Effector memory CD8-positive, alpha-beta T cell (primary cell): Measurements from ENCODE around the gene FXYD6.
A peak's percentile ranks its signal among the peaks of the same experiment; 100 is the strongest.

Experiments used
- ATAC-seq: fragments of 150-1000 bp; cut with Tn5 transposase; replicated peaks from 2 replicates; pipeline ENCODE4 v1.10.0; 2021; ENCODE audit warnings: mild to moderate bottlenecking, moderate library complexity
- DNase-seq, 3 experiments: peaks; one replicate each; pipeline ENCODE4 v3.0.0; 2021
- H3K27ac Mint-ChIP-seq, 2 donors: one replicate each; pipeline ENCODE4 v1.8.0; 2022; ENCODE audit warnings: mild to moderate bottlenecking in 2 of 2, mixed read lengths in 2 of 2, moderate library complexity in 2 of 2
- H3K27me3 Mint-ChIP-seq, 2 donors: one replicate each; pipeline ENCODE4 v1.8.0; 2022; ENCODE audit warnings: mixed read lengths in 2 of 2
- H3K36me3 Mint-ChIP-seq: one replicate; pipeline ENCODE4 v1.8.0; 2022; ENCODE audit warnings: mild to moderate bottlenecking, moderate library complexity, mixed read lengths; ENCODE audit not compliant: insufficient read depth
- H3K4me1 Mint-ChIP-seq, 2 donors: one replicate each; pipeline ENCODE4 v1.8.0; 2022; ENCODE audit warnings: low read depth in 2 of 2, mixed read lengths in 2 of 2
- H3K4me3 Mint-ChIP-seq, 2 donors: one replicate each; pipeline ENCODE4 v1.8.0; 2022; ENCODE audit warnings: mild to moderate bottlenecking in 2 of 2, mixed read lengths in 2 of 2, moderate library complexity in 2 of 2
- H3K9me3 Mint-ChIP-seq, 2 donors: one replicate each; pipeline ENCODE4 v1.8.0; 2022; ENCODE audit warnings: mixed read lengths in 2 of 2

The FXYD6 gene

DNA sequence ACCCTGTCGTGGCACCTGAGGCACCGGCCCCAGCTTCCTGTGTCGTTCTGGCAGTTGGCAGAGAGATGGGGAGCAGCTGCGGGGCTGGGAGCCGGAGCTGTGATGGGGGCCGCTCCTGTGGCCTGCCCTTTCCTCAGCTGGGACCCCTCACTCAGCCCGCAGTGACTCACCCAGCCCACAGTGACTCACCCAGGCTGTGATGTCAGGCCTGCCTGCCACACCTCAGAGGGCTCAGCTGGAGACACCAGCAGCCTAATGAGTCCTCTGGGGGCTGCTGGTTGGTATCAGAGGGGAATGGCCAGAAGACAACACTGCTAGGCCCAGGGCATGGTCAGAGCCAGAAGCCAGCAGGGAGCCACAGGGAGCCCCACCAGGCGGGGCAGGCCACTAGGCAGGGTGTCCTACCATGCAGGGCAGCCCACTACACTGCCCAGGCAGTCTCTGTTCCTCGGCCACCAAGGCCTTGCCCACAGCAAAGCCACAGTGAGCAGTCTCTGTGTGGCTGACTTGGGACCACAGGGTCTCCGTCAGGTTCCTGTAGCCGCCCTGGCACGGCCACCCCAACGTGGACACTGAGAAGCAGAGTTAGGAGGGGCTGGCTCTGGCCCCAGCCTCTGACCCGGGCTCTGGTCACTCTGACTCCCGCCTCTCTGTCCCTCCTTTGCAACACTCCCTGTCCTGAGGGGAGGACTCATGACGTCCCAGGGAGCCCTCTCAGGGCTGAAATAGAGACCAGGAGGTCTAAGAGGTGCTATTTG, 47.7 kb downstream of the FXYD6 start:
- ATAC-seq: peak; percentile 95
- H3K9me3 Mint-ChIP-seq: no peaks in the 10 kb centered on the region
- H3K36me3 Mint-ChIP-seq: peaks cover 6% of the 10 kb centered on the region
- H3K4me1 Mint-ChIP-seq: peaks cover 36 to 54% of the 10 kb centered on the region in 2 donors
- H3K4me3 Mint-ChIP-seq: peak overlapping the region; percentile 62 to 78
- no peaks in the 10 kb centered on the region for H3K27me3 Mint-ChIP-seq
- H3K27ac Mint-ChIP-seq: peak overlapping the region; percentile 90 to 92
- peak; percentile 77 to 78 (median 77) for DNase-seq

DNA sequence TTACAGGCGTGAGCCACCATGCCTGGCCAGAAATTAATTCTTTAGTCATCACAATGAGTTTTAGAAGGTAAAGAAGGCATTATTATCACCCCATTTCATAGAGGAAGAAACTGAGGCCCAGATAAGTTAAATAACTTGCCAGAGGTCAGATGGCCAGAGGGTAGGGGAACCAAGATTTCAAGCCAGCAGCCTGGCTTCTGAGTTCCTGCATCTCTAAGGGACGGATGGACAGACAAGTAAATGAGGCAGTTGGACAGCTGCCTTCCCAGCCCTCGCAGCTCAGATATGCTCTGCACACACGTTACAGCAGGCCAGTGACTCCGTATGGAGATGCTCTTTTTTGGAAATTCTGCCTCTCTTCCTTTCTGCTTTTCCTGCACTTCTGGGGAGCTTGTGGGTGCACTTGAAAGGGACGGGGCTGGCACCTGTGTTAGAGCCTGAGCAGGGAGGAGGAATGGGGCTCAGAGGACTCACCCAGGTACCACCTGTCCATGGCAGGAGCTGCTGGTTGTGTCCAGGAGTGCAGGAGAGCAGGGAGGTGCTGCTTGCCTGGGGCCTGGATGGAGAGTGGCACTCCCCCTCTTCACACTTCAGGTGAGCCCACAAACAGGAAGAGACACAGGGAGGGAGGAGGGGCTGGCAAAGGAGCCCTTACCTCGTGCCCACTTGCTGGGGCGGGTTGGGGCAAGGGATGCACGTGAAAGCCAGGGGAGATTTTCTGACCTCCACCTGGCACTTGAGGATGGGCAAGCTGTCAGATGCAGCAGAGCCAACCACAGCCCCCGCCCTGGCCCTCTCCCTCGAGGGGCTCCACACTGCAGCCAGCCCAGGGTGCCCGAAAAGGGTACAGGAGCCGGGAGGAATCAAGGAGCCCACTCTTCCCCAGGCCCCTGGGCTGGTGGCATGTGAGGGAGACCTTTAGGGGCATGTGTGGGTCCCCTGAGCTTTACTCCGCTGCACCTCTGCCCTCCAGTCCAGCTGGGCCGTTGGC, 48.6 kb downstream of the FXYD6 start:
- Mint-ChIP-seq H3K27me3 (no peaks in the 10 kb centered on the region), H3K27ac (peak overlapping the region; percentile 90 to 92), H3K36me3 (peaks cover 6% of the 10 kb centered on the region), H3K4me1 (peaks cover 42 to 55% of the 10 kb centered on the region in 2 donors), H3K4me3 (peak overlapping the region; percentile 62 to 78), H3K9me3 (no peaks in the 10 kb centered on the region)
- no peak for DNase-seq
- ATAC-seq: peak; percentile 58

DNA sequence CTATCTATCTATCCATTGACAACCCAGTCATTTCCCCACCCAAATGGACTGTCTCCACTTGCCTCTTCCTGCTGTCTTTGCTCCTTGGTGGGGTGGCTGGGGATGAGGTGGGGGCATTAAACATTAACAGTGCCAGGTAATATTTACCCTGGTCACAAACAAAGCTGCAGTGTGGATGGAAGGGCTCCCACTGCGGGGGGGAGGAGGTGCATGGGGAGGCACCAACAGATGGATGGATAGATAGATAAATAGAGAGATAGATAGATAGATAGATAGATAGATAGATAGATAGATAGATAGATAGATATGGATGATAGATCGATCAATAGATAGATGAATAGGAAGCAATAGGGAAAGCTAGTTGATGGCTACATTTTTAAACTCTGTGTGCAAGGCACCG, 49.6 kb downstream of the FXYD6 start:
- Mint-ChIP-seq H3K27me3 (no peaks in the 10 kb centered on the region), H3K4me3 (peak overlapping the region in 1 of 2 donors; percentile 24), H3K9me3 (no peaks in the 10 kb centered on the region), H3K36me3 (peaks cover 6% of the 10 kb centered on the region), H3K4me1 (peaks cover 46 to 56% of the 10 kb centered on the region in 2 donors), H3K27ac (peak overlapping the region; percentile 47 to 90)
- ATAC-seq (no peak), DNase-seq (no peak)

DNA sequence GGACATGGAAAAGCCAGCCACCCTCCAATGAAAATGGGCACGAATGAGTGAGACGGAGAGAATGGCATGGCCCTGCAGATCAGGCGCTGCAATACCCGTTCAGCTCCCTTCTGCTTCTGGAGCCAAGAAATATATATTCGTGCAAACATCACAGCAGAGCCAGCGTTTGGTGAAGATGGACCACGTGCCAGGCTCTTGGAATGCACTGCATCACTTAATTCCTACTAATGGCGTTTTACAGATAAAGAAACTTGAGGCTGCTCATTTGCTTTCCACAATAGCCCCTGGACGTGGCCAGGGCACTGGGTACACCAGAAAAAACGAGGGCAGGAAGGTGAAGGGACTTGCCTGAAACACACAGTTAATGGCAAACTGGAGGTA, 50.3 kb downstream of the FXYD6 start:
- ATAC-seq (no peak), DNase-seq (no peak)
- Mint-ChIP-seq H3K36me3 (peaks cover 6% of the 10 kb centered on the region), H3K4me1 (peaks cover 50 to 58% of the 10 kb centered on the region in 2 donors), H3K27ac (peak overlapping the region; percentile 47 to 90), H3K27me3 (no peaks in the 10 kb centered on the region), H3K9me3 (no peaks in the 10 kb centered on the region), H3K4me3 (no peak overlapping the region)

DNA sequence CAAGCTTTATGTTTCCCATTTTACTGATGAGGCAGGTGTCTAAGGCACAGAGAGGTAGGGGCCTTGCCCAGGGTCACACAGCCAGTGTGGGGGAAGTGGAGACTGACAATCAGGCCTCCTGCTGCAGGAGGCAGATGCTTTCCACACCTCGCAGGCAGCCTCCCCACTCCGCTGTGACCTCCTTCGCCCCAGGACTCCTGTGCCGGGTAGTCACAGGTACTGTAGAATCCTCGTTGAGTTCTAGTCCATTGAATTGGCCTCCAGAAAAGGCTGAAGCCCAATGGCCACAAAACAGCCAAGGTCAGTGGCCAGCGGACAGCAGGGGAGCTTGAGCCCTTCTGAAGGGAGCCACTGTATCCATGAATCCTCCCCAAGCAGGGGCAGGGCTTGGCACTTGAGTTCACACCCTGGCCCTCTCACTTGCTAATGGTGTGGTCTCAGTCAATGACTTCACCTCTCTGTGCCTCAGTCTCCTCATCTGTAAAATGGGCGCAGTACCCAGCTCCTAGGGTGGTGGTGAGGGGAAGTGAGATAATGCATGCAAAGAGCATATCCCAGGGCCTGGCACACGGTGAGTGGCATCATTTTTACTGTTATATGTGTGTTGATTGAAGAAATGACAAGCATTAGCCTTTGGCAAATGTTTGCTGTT, 50.8 kb downstream of the FXYD6 start:
- Mint-ChIP-seq H3K36me3 (peaks cover 6% of the 10 kb centered on the region), H3K27me3 (no peaks in the 10 kb centered on the region)
- ATAC-seq: no peak

DNA sequence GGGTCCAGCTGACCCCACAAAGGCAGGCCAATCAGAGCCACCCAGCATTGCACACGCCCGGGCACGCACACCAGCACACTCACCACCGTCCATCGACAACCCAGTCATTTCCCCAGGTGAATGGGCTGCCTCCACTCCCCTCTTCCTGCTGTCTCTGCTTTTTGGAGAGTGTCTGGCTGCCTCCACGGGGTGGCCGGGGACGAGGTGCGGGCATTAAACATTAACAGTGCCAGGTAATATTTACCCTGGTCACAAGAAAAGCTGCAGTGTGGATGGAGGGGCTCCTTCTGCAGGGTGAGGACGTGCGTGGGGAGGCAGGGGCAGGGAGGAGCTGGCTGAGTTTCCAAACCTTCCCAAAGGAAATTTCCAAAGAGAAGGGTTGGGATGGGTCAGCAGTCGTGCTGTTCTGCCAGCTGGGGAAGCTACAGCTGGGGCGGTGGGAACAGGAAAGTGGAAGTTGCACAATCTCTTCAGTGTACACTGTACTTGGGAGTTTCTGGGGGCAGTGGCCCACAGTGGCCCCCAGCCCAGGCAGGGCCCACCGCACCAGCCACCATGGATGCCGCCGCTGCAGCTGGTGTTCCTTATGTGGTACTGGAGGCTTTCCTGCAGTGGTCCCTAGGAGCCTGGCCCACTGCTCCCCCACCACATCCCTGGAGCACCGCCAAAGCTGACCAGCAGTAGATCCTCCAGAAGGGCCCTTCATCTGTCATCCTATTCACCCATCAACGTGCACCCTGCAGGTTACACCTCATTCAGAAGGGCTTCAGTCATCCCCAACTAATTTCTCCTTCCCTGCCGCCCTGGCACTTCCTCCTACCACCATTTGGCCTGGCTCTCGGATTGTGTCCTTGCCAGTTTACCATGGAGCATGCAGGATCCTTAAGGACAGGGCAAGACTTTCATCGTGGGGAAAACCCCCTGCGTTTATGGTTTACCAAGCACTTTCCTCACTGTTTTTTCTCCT, 51.6 kb downstream of the FXYD6 start, which contains the start of gene FXYD2:
FXYD2 (minus strand) TSS at position 174 of the 967 bp plus-strand sequence; CDS start at position 108, 66 bp downstream.
- peak within 1 kb of the TSS; percentile 47 to 90 for H3K27ac Mint-ChIP-seq
- peaks cover 40 to 47% of the 10 kb centered on the region in 2 donors for H3K4me1 Mint-ChIP-seq
- no peak for DNase-seq
- peaks cover 6% of the 10 kb centered on the region for H3K36me3 Mint-ChIP-seq
- no peaks in the 10 kb centered on the region for H3K27me3 Mint-ChIP-seq
- no peak for ATAC-seq
- peak within 1 kb of the TSS; percentile 7 to 12 for H3K4me3 Mint-ChIP-seq
- no peaks in the 10 kb centered on the region for H3K9me3 Mint-ChIP-seq

More for the DNA sequence above, 50.8 kb downstream of the FXYD6 start:
- no peak overlapping the region for H3K4me3 Mint-ChIP-seq
- H3K4me1 Mint-ChIP-seq: peaks cover 46 to 52% of the 10 kb centered on the region in 2 donors
- DNase-seq: no peak
- H3K27ac Mint-ChIP-seq: peak overlapping the region; percentile 47 to 90
- no peaks in the 10 kb centered on the region for H3K9me3 Mint-ChIP-seq

DNA sequence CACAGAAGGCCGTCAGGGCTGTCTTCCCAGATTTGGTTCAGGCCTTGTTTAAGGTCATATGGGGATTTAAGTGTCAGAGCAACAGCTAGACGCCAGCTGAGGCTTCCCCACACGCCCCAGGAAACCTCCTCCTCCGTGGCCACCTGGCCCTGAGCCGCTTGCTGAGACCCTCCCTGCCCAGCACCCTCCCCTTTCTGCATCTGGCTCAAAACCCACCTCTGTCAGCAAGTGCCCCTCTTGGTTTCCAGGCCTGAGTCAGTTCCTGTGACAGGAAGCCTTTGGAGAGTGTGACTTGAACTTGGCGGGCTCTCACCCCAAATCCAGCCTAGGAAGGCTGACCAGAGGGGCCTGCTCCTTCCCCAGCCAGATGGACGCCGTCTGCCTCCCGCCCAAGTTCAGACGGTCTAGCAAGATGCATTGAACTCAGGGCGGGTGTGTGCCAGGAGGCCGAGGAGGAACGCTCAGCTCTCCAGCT, 52.5 kb downstream of the FXYD6 start:
- Mint-ChIP-seq H3K36me3 (peaks cover 10% of the 10 kb centered on the region), H3K9me3 (no peaks in the 10 kb centered on the region), H3K27ac (peak overlapping the region; percentile 47 to 85), H3K27me3 (no peaks in the 10 kb centered on the region), H3K4me1 (peaks cover 37 to 45% of the 10 kb centered on the region in 2 donors), H3K4me3 (peak overlapping the region; percentile 7 to 12)
- no peak for ATAC-seq
- no peak for DNase-seq

DNA sequence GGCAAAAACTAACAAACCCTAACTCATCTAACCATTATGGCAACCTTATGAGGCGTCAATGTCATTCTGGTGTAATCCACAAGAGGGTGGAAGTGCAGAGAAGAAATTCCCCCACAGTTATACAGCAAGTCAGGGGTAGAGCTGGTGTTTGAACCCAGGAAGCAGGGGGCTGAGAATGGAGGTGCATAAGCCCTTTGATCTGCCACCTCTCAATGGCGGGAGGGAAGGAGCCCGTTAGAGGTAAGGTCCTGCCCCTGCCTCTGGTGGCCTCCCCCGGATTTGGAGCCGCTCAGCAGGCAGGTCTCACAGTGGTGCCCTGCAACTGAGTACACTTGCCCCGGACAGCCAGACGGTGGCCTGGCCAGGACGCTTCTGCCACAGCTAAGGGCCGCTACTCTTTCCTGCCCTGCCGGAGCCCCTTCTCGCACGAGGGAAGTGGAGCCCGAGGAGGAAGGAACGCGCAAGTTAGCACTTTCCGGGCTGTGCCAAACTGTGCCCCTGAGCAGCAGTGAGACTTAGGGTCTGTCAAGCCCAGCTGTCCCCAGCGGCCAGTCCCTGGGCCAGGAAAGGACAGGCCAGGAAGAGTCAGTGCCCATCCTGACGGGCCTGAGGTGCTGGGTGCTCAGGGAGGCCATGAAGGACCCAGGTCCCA, 53.0 kb downstream of the FXYD6 start:
- DNase-seq (no peak), ATAC-seq (peak; percentile 43)

DNA sequence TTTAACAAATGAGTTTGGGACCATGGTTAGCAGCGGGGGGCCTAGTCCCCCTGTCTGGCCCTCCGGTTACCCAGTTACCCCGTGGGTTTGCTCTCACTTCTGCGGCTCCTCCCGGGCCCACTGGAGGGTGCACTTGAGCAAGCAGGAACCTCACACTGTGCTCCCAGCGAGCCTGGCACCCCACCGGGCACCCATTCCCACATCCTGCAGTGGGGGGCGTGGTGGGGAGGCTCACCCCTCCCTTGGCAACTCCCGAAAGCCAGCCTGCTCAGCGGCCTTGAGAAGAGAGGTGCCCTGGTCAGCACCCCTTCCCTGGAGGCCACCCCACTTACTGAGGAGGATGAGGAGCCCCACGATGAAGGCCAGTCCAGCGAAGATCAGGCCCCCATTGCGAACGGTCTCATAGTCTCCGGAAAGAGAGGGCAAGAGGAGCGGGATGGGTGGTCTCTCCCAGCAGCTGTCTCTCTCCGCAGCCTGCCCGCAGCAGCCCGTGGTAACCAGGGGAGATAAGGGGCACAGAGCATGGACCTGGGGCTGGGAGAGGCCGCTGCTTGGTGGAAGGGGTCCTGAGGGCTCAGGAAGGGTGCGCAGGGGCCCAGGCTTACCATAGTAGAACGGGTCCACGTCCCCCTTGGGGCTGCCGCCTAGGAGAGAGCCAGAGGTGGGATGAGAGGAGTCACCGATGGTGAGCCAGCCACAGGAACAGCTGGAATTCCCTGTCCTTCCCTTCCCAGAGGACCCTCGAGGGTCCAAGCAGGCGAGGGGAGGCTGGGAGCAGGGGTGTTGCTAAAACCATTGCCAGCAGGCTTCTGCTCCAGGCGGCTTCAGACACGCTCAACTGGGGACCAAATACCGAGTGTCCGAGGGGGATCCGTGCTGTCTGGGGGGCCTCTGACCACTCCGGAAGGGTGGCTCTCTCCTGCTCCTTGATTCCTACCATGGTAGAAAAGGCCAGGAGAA, 54.1 kb downstream of the FXYD6 start:
- Mint-ChIP-seq H3K27me3 (no peaks in the 10 kb centered on the region), H3K9me3 (no peaks in the 10 kb centered on the region), H3K36me3 (peaks cover 7% of the 10 kb centered on the region), H3K27ac (peak overlapping the region in 1 of 2 donors; percentile 89), H3K4me1 (peaks cover 30 to 39% of the 10 kb centered on the region in 2 donors), H3K4me3 (peak overlapping the region in 1 of 2 donors; percentile 25)
- ATAC-seq (peak; percentile 29), DNase-seq (peak in 2 of 3 experiments; percentile 47 to 48)

More for the DNA sequence above, 53.0 kb downstream of the FXYD6 start:
- H3K36me3 Mint-ChIP-seq: peaks cover 6% of the 10 kb centered on the region
- no peaks in the 10 kb centered on the region for H3K9me3 Mint-ChIP-seq
- peaks cover 31 to 43% of the 10 kb centered on the region in 2 donors for H3K4me1 Mint-ChIP-seq
- H3K4me3 Mint-ChIP-seq: no peak overlapping the region
- no peaks in the 10 kb centered on the region for H3K27me3 Mint-ChIP-seq
- H3K27ac Mint-ChIP-seq: peak overlapping the region; percentile 47 to 89

DNA sequence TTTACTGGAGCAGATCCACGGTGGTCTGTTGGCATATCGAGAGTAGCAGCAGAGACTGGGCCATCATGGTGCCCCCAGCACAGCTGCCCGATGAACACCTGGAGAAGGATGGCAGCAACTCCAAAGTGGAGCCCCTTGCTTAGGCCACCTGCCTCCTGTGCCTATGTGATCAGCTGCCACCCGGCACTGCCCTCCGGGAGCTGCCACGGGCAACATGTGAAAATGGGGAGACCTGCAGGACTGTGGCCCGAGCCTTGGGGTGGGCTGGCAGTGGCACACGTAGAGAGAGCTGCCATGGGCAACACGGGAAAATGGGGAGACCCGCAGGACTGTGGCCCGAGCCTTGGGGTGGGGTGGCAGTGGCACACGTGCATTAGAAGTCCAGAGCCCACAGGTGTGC, 55.0 kb downstream of the FXYD6 start:
- Mint-ChIP-seq H3K4me1 (peaks cover 34 to 38% of the 10 kb centered on the region in 2 donors), H3K27me3 (no peaks in the 10 kb centered on the region), H3K36me3 (peaks cover 7% of the 10 kb centered on the region), H3K9me3 (no peaks in the 10 kb centered on the region), H3K4me3 (no peak overlapping the region), H3K27ac (no peak overlapping the region)
- ATAC-seq: no peak
- no peak for DNase-seq

DNA sequence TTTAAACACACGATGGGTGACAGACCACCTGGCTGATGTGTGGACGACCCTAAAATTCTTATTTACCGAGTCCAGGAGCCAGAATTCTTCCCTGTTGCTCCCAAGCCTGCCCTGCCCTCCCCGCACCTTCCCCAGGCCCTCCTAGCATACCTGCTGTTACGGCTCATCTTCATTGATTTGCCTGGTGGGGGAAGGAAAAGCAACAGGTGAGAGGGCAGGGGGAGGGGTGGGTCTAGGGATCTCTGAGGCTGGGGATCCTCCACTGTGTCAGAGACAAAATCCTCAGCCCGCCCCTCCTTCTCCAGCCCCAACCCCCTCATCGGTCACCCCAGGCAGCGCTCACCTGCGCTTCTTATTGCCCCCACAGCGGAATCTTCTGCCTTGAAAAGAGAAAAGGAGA, 55.9 kb downstream of the FXYD6 start:
- DNase-seq (no peak), ATAC-seq (no peak)
- H3K36me3 Mint-ChIP-seq: peaks cover 7% of the 10 kb centered on the region
- H3K4me1 Mint-ChIP-seq: peaks cover 40 to 42% of the 10 kb centered on the region in 2 donors
- H3K4me3 Mint-ChIP-seq: no peak overlapping the region
- no peak overlapping the region for H3K27ac Mint-ChIP-seq
- no peaks in the 10 kb centered on the region for H3K9me3 Mint-ChIP-seq
- no peaks in the 10 kb centered on the region for H3K27me3 Mint-ChIP-seq
